ENCODE measurements around the gene DNAAF5.

DNA sequence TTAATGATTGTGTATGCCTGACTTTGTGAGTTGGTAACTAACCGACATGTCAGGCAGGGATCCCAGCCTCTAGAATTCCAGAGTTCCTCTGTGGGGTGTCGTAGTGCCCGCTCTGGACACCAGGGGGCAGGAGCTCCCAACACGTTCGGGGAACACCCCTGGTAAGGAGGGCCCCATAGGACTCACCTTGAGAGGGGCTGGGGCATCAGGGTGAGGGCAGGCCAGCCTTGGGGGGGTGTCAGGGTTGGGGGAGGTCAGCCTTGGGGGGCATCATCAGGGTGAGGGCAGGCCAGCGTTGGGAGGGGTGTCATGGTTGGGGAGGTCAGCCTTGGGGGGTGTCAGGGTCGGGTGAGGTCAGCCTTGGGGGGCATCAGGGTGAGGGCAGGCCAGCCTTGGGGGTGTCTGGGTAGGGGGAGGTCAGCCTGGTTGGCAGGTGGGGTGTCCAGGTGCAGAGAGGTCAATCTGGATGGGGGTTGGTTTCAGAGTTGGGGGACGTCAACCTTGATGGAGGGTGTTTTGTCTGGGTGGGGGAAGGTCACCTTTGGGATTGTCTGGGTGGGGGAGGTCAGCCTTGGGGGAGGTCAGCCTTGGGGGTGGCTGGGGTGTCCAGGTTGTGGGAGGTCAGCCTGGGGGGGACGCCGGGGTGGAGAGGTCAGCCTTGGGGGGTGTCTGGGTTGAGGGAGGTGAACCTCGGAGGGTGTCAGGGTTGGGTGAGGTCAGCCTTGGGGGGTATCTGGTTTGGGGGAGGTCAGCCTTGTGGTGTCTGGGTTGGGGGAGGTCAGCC lies 60.2 kb downstream of the DNAAF5 start:
- TF ChIP-seq, protein P1, sequence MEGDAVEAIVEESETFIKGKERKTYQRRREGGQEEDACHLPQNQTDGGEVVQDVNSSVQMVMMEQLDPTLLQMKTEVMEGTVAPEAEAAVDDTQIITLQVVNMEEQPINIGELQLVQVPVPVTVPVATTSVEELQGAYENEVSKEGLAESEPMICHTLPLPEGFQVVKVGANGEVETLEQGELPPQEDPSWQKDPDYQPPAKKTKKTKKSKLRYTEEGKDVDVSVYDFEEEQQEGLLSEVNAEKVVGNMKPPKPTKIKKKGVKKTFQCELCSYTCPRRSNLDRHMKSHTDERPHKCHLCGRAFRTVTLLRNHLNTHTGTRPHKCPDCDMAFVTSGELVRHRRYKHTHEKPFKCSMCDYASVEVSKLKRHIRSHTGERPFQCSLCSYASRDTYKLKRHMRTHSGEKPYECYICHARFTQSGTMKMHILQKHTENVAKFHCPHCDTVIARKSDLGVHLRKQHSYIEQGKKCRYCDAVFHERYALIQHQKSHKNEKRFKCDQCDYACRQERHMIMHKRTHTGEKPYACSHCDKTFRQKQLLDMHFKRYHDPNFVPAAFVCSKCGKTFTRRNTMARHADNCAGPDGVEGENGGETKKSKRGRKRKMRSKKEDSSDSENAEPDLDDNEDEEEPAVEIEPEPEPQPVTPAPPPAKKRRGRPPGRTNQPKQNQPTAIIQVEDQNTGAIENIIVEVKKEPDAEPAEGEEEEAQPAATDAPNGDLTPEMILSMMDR (IDR thresholded peaks at IDR 0.05) = peak; percentile 71 to 86 (median 82)
- no peak for TF ChIP-seq POLR2A (IDR thresholded peaks at IDR 0.05)
